HEK293 (cell line): ENCODE measurements around the gene GAREM1.
A peak's percentile ranks its signal among the peaks of the same experiment; 100 is the strongest.

Experiments used
- EGR2 ChIP-seq: fragments of 450-650 bp; formaldehyde crosslinking; IDR thresholded peaks from 2 replicates; pipeline ENCODE4 v1.5.1; 2016; ENCODE audit warnings: low read depth, missing biosample characterization, missing genetic modification characterization
- GLI4 ChIP-seq: fragments of 450-650 bp; formaldehyde crosslinking; IDR thresholded peaks from 2 replicates; pipeline ENCODE4 v1.5.1; 2016; ENCODE audit warnings: missing biosample characterization, missing genetic modification characterization
- INSM2 ChIP-seq: fragments of 450-650 bp; formaldehyde crosslinking; IDR thresholded peaks from 2 replicates; pipeline ENCODE4 v1.5.1; 2016; ENCODE audit warnings: missing biosample characterization, missing genetic modification characterization
- SCRT2 ChIP-seq: fragments of 450-650 bp; formaldehyde crosslinking; IDR thresholded peaks from 2 replicates; pipeline ENCODE4 v1.5.1; 2016; ENCODE audit warnings: missing biosample characterization, missing genetic modification characterization
- SETDB1 ChIP-seq: IDR thresholded peaks from one replicate; pipeline ENCODE4 v1.6.1; 2017; ENCODE audit warnings: mild to moderate bottlenecking, low read length, moderate library complexity, mixed read lengths; ENCODE audit not compliant: insufficient read length
- TCF7L2 ChIP-seq: IDR thresholded peaks from 2 replicates; pipeline ENCODE4 v1.6.1; 2011; ENCODE audit warnings: low read depth, mild to moderate bottlenecking, inconsistent platforms, low read length, moderate library complexity, borderline replicate concordance
- ZBTB48 ChIP-seq: fragments of 450-650 bp; formaldehyde crosslinking; IDR thresholded peaks from 2 replicates; pipeline ENCODE4 v1.5.1; 2016; ENCODE audit warnings: missing biosample characterization, missing genetic modification characterization
- ZBTB7A ChIP-seq: fragments of 450-650 bp; formaldehyde crosslinking; IDR thresholded peaks from 2 replicates; pipeline ENCODE4 v1.5.1; 2016; ENCODE audit warnings: low read depth, missing biosample characterization, missing genetic modification characterization
- ZFHX2 ChIP-seq: fragments of 450-650 bp; formaldehyde crosslinking; conservative IDR thresholded peaks from 2 replicates; pipeline ENCODE4 v1.5.1; 2016; ENCODE audit warnings: missing biosample characterization, missing genetic modification characterization
- ZFP69B ChIP-seq: fragments of 450-650 bp; formaldehyde crosslinking; IDR thresholded peaks from 2 replicates; pipeline ENCODE4 v1.5.1; 2016; ENCODE audit warnings: missing biosample characterization, missing genetic modification characterization
- ZNF112 ChIP-seq: fragments of 450-650 bp; formaldehyde crosslinking; IDR thresholded peaks from 2 replicates; pipeline ENCODE4 v1.5.0; 2017; ENCODE audit warnings: missing biosample characterization, missing genetic modification characterization
- ZNF114 ChIP-seq: fragments of 450-650 bp; formaldehyde crosslinking; IDR thresholded peaks from 2 replicates; pipeline ENCODE4 v1.5.0; 2017; ENCODE audit warnings: missing biosample characterization, missing genetic modification characterization
- ZNF138 ChIP-seq: fragments of 450-650 bp; formaldehyde crosslinking; IDR thresholded peaks from 2 replicates; pipeline ENCODE4 v1.5.1; 2016; ENCODE audit warnings: missing biosample characterization, missing genetic modification characterization, borderline replicate concordance
- ZNF140 ChIP-seq: fragments of 450-650 bp; formaldehyde crosslinking; IDR thresholded peaks from 2 replicates; pipeline ENCODE4 v1.5.1; 2016; ENCODE audit warnings: missing biosample characterization, missing genetic modification characterization
- ZNF155 ChIP-seq: fragments of 450-650 bp; formaldehyde crosslinking; IDR thresholded peaks from 2 replicates; pipeline ENCODE4 v1.5.1; 2016; ENCODE audit warnings: missing biosample characterization, missing genetic modification characterization
- ZNF157 ChIP-seq: fragments of 450-650 bp; formaldehyde crosslinking; IDR thresholded peaks from 2 replicates; pipeline ENCODE4 v1.5.1; 2016; ENCODE audit warnings: missing biosample characterization, missing genetic modification characterization
- ZNF184 ChIP-seq: fragments of 450-650 bp; IDR thresholded peaks from 2 replicates; pipeline ENCODE4 v1.5.1; 2018; ENCODE audit warnings: missing biosample characterization, mild to moderate bottlenecking, missing genetic modification characterization
- ZNF19 ChIP-seq: fragments of 450-650 bp; formaldehyde crosslinking; IDR thresholded peaks from 2 replicates; pipeline ENCODE4; 2016; ENCODE audit warnings: missing biosample characterization, missing genetic modification characterization, low read depth
- ZNF354C ChIP-seq: fragments of 450-650 bp; formaldehyde crosslinking; IDR thresholded peaks from 2 replicates; pipeline ENCODE4 v1.5.1; 2016; ENCODE audit warnings: missing biosample characterization, missing genetic modification characterization, low read depth, borderline replicate concordance
- ZNF423 ChIP-seq: fragments of 450-650 bp; formaldehyde crosslinking; IDR thresholded peaks from 2 replicates; pipeline ENCODE4 v1.5.1; 2016; ENCODE audit warnings: missing biosample characterization, missing genetic modification characterization
- ZNF529 ChIP-seq: fragments of 450-650 bp; formaldehyde crosslinking; IDR thresholded peaks from 2 replicates; pipeline ENCODE4 v1.5.1; 2017; ENCODE audit warnings: missing genetic modification characterization, missing biosample characterization; ENCODE audit not compliant: insufficient replicate concordance
- ZNF530 ChIP-seq: fragments of 450-650 bp; formaldehyde crosslinking; IDR thresholded peaks from 2 replicates; pipeline ENCODE4 v1.5.1; 2016; ENCODE audit warnings: low read depth, missing biosample characterization, missing genetic modification characterization
- ZNF747 ChIP-seq: fragments of 450-650 bp; formaldehyde crosslinking; IDR thresholded peaks from 2 replicates; pipeline ENCODE4 v1.5.1; 2016; ENCODE audit warnings: missing biosample characterization, missing genetic modification characterization
- ZNF776 ChIP-seq: fragments of 450-650 bp; formaldehyde crosslinking; IDR thresholded peaks from 2 replicates; pipeline ENCODE4 v1.5.0; 2017; ENCODE audit warnings: missing biosample characterization, missing genetic modification characterization, borderline replicate concordance
- ZNF837 ChIP-seq: fragments of 450-650 bp; formaldehyde crosslinking; IDR thresholded peaks from 2 replicates; pipeline ENCODE4 v1.5.1; 2016; ENCODE audit warnings: missing biosample characterization, missing genetic modification characterization
- ZSCAN30 ChIP-seq: fragments of 450-650 bp; IDR thresholded peaks from 2 replicates; pipeline ENCODE4 v1.5.1; 2018; ENCODE audit warnings: missing biosample characterization, mild to moderate bottlenecking, missing genetic modification characterization, moderate library complexity
- TF ChIP-seq, protein P1 (sequence below): fragments of 450-650 bp; formaldehyde crosslinking; IDR thresholded peaks from 2 replicates; pipeline ENCODE4 v1.5.1; 2016; ENCODE audit warnings: missing biosample characterization, missing genetic modification characterization
- TF ChIP-seq, protein P2 (sequence below): fragments of 450-650 bp; formaldehyde crosslinking; IDR thresholded peaks from 2 replicates; pipeline ENCODE4 v1.5.1; 2016; ENCODE audit warnings: missing biosample characterization, missing genetic modification characterization
- TF ChIP-seq, protein P3 (sequence below): fragments of 450-650 bp; formaldehyde crosslinking; IDR thresholded peaks from 2 replicates; pipeline ENCODE4 v1.5.1; 2016; ENCODE audit warnings: missing biosample characterization, missing genetic modification characterization
- TF ChIP-seq, protein P4 (sequence below): fragments of 450-650 bp; formaldehyde crosslinking; IDR thresholded peaks from 2 replicates; pipeline ENCODE4 v1.5.1; 2017; ENCODE audit warnings: missing biosample characterization, missing genetic modification characterization

Gene GAREM1

GRCh38 chr18:32383050-32383819 lies 87.4 kb downstream of the GAREM1 start (continued):
- TF ChIP-seq, protein P1, sequence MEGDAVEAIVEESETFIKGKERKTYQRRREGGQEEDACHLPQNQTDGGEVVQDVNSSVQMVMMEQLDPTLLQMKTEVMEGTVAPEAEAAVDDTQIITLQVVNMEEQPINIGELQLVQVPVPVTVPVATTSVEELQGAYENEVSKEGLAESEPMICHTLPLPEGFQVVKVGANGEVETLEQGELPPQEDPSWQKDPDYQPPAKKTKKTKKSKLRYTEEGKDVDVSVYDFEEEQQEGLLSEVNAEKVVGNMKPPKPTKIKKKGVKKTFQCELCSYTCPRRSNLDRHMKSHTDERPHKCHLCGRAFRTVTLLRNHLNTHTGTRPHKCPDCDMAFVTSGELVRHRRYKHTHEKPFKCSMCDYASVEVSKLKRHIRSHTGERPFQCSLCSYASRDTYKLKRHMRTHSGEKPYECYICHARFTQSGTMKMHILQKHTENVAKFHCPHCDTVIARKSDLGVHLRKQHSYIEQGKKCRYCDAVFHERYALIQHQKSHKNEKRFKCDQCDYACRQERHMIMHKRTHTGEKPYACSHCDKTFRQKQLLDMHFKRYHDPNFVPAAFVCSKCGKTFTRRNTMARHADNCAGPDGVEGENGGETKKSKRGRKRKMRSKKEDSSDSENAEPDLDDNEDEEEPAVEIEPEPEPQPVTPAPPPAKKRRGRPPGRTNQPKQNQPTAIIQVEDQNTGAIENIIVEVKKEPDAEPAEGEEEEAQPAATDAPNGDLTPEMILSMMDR (tag by site-specific recombination): no peak
- TF ChIP-seq ZNF138 (tag by site-specific recombination): no peak
- no peak for TF ChIP-seq ZFP69B (tag by site-specific recombination)
- TF ChIP-seq, protein P2, sequence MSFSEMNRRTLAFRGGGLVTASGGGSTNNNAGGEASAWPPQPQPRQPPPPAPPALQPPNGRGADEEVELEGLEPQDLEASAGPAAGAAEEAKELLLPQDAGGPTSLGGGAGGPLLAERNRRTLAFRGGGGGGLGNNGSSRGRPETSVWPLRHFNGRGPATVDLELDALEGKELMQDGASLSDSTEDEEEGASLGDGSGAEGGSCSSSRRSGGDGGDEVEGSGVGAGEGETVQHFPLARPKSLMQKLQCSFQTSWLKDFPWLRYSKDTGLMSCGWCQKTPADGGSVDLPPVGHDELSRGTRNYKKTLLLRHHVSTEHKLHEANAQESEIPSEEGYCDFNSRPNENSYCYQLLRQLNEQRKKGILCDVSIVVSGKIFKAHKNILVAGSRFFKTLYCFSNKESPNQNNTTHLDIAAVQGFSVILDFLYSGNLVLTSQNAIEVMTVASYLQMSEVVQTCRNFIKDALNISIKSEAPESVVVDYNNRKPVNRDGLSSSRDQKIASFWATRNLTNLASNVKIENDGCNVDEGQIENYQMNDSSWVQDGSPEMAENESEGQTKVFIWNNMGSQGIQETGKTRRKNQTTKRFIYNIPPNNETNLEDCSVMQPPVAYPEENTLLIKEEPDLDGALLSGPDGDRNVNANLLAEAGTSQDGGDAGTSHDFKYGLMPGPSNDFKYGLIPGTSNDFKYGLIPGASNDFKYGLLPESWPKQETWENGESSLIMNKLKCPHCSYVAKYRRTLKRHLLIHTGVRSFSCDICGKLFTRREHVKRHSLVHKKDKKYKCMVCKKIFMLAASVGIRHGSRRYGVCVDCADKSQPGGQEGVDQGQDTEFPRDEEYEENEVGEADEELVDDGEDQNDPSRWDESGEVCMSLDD (tag by site-specific recombination): 0 out of 2 replicates have a peak, but pooled peaks have one; percentile 23
- TF ChIP-seq ZNF19 (tag by site-specific recombination): no peak
- TF ChIP-seq, protein P3, sequence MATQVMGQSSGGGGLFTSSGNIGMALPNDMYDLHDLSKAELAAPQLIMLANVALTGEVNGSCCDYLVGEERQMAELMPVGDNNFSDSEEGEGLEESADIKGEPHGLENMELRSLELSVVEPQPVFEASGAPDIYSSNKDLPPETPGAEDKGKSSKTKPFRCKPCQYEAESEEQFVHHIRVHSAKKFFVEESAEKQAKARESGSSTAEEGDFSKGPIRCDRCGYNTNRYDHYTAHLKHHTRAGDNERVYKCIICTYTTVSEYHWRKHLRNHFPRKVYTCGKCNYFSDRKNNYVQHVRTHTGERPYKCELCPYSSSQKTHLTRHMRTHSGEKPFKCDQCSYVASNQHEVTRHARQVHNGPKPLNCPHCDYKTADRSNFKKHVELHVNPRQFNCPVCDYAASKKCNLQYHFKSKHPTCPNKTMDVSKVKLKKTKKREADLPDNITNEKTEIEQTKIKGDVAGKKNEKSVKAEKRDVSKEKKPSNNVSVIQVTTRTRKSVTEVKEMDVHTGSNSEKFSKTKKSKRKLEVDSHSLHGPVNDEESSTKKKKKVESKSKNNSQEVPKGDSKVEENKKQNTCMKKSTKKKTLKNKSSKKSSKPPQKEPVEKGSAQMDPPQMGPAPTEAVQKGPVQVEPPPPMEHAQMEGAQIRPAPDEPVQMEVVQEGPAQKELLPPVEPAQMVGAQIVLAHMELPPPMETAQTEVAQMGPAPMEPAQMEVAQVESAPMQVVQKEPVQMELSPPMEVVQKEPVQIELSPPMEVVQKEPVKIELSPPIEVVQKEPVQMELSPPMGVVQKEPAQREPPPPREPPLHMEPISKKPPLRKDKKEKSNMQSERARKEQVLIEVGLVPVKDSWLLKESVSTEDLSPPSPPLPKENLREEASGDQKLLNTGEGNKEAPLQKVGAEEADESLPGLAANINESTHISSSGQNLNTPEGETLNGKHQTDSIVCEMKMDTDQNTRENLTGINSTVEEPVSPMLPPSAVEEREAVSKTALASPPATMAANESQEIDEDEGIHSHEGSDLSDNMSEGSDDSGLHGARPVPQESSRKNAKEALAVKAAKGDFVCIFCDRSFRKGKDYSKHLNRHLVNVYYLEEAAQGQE: no peak
- no peak for TF ChIP-seq ZNF529 (tag by site-specific recombination)
- no peak for TF ChIP-seq GLI4 (tag by site-specific recombination)
- TF ChIP-seq ZNF155: no peak
- no peak for TF ChIP-seq ZBTB7A
- no peak; the same call in 1 of the 2 replicates for TF ChIP-seq ZBTB48
- TF ChIP-seq ZSCAN30 (tag by site-specific recombination): no peak
- no peak for TF ChIP-seq ZNF776 (tag by site-specific recombination)
- TF ChIP-seq, protein P4, sequence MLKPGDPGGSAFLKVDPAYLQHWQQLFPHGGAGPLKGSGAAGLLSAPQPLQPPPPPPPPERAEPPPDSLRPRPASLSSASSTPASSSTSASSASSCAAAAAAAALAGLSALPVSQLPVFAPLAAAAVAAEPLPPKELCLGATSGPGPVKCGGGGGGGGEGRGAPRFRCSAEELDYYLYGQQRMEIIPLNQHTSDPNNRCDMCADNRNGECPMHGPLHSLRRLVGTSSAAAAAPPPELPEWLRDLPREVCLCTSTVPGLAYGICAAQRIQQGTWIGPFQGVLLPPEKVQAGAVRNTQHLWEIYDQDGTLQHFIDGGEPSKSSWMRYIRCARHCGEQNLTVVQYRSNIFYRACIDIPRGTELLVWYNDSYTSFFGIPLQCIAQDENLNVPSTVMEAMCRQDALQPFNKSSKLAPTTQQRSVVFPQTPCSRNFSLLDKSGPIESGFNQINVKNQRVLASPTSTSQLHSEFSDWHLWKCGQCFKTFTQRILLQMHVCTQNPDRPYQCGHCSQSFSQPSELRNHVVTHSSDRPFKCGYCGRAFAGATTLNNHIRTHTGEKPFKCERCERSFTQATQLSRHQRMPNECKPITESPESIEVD (tag by site-specific recombination): peak; percentile 90
- no peak for TF ChIP-seq ZNF140 (tag by site-specific recombination)
- no peak for TF ChIP-seq ZNF114
- TF ChIP-seq SETDB1: peak; percentile 48
- no peak for TF ChIP-seq ZNF837 (tag by site-specific recombination)
- peak; percentile 73; the same call in 1 of the 2 replicates for TF ChIP-seq INSM2 (tag by site-specific recombination)
- no peak for TF ChIP-seq ZNF530 (tag by site-specific recombination)
- no peak for TF ChIP-seq TCF7L2
- TF ChIP-seq ZNF157 (tag by site-specific recombination): no peak
- no peak for TF ChIP-seq ZFHX2 (tag by site-specific recombination)
- no peak for TF ChIP-seq ZNF747
- TF ChIP-seq ZNF112: no peak
- no peak for TF ChIP-seq ZNF184 (tag by site-specific recombination)
- peak; percentile 77 for TF ChIP-seq SCRT2 (tag by site-specific recombination)
- TF ChIP-seq ZNF423 (tag by site-specific recombination): no peak
- no peak for TF ChIP-seq ZNF354C (tag by site-specific recombination)
- TF ChIP-seq EGR2 (tag by site-specific recombination): no peak
